ENCODE results near the gene MRPL20.

MRPL20 gene

GRCh38 chr1:1361233-1361981, 45.7 kb downstream of the MRPL20 start:
- POLR2A ChIA-PET: no interaction called here

GRCh38 chr1:1360506-1361169, 46.5 kb downstream of the MRPL20 start:
- DNase-seq (ENCODE audit: extremely low spot score): no peak
- POLR2A ChIA-PET: no interaction called here
- CTCF ChIA-PET: no interaction called here

More at GRCh38 chr1:1361233-1361981, 45.7 kb downstream of the MRPL20 start:
- TF ChIP-seq PKNOX1 (IDR thresholded peaks at IDR 0.05) (no peak), BHLHE40 (IDR thresholded peaks at IDR 0.05; ENCODE audit: borderline replicate concordance) (no peak), HDGF (IDR thresholded peaks at IDR 0.05; ENCODE audit: borderline replicate concordance) (no peak), ZNF384 (IDR thresholded peaks at IDR 0.05) (no peak), TARDBP (IDR thresholded peaks at IDR 0.05) (no peak), ARNT (IDR thresholded peaks at IDR 0.05) (no peak), L3MBTL2 (conservative IDR thresholded peaks at IDR 0.05) (no peak), NFRKB (IDR thresholded peaks at IDR 0.05) (no peak), FOXK2 (IDR thresholded peaks at IDR 0.05) (no peak), FOXM1 (IDR thresholded peaks at IDR 0.05; ENCODE audit: borderline replicate concordance) (no peak), SP1 (IDR thresholded peaks at IDR 0.05) (no peak), SUZ12 (IDR thresholded peaks at IDR 0.05) (no peak), CTBP1 (IDR thresholded peaks at IDR 0.05; ENCODE audit: borderline replicate concordance) (no peak), ELF4 (IDR thresholded peaks at IDR 0.05) (no peak), FOXA1 (IDR thresholded peaks at IDR 0.05) (no peak), LEF1 (IDR thresholded peaks at IDR 0.05; ENCODE audit: borderline replicate concordance) (no peak)
- CTCF ChIA-PET: no interaction called here
- no peak for DNase-seq (ENCODE audit: extremely low spot score)

GRCh38 chr1:1359664-1360468, 47.2 kb downstream of the MRPL20 start:
- DNase-seq (ENCODE audit: extremely low spot score): no peak
- TF ChIP-seq PKNOX1 (IDR thresholded peaks at IDR 0.05) (no peak), ARNT (IDR thresholded peaks at IDR 0.05) (no peak), HDGF (IDR thresholded peaks at IDR 0.05; ENCODE audit: borderline replicate concordance) (no peak), LEF1 (IDR thresholded peaks at IDR 0.05; ENCODE audit: borderline replicate concordance) (no peak), SUZ12 (IDR thresholded peaks at IDR 0.05) (no peak), ELF4 (IDR thresholded peaks at IDR 0.05) (no peak), ZNF384 (IDR thresholded peaks at IDR 0.05) (no peak)
- ChIA-PET CTCF (no interaction called here), POLR2A (no interaction called here)

More at GRCh38 chr1:1360506-1361169, 46.5 kb downstream of the MRPL20 start:
- no peak for TF ChIP-seq PKNOX1 (IDR thresholded peaks at IDR 0.05)
- no peak for TF ChIP-seq FOXA1 (IDR thresholded peaks at IDR 0.05)
- no peak for TF ChIP-seq FOXK2 (IDR thresholded peaks at IDR 0.05)

- CTCF ChIA-PET: no interaction called here
- POLR2A ChIA-PET: interaction anchor here (2.3 kb wide), 1 partner anchor 16 kb away, joined by 8 read pairs; the partner anchor contains the start of gene AURKAIP1
- no peak for DNase-seq (ENCODE audit: extremely low spot score)
- TF ChIP-seq CTBP1 (IDR thresholded peaks at IDR 0.05; ENCODE audit: borderline replicate concordance) (no peak), FOXK2 (IDR thresholded peaks at IDR 0.05) (no peak), BHLHE40 (IDR thresholded peaks at IDR 0.05; ENCODE audit: borderline replicate concordance) (no peak), SUZ12 (IDR thresholded peaks at IDR 0.05) (no peak), FOXM1 (IDR thresholded peaks at IDR 0.05; ENCODE audit: borderline replicate concordance) (no peak), L3MBTL2 (conservative IDR thresholded peaks at IDR 0.05) (no peak), NFRKB (IDR thresholded peaks at IDR 0.05) (no peak), PKNOX1 (IDR thresholded peaks at IDR 0.05) (no peak)
Observed at GRCh38 chr1:1359308-1359663, 47.8 kb downstream of the MRPL20 start.

- no peak for TF ChIP-seq LEF1 (IDR thresholded peaks at IDR 0.05; ENCODE audit: borderline replicate concordance)
- no peak for TF ChIP-seq FOXA1 (IDR thresholded peaks at IDR 0.05)
- ChIA-PET CTCF (no interaction called here), POLR2A (interaction anchor here (2.3 kb wide), 1 partner anchor 16 kb away, joined by 8 read pairs; the partner anchor contains the start of gene AURKAIP1)
- no peak for DNase-seq (ENCODE audit: extremely low spot score)
Observed at GRCh38 chr1:1358433-1359271, 48.4 kb downstream of the MRPL20 start, which contains the start of gene MXRA8. Gene MXRA8 (minus strand): TSS chr1:1358555. CDS start chr1:1358504, 51 bp downstream.
